GM18505 (cell line): ENCODE measurements around the gene TNFAIP8L1.

ENCODE experiments used
- ATAC-seq: cut with Tn5 transposase; IDR thresholded peaks from one replicate; pipeline ENCODE4 v1.9.1; 2021; ENCODE audit not compliant: unreplicated experiment
- POLR2A ChIP-seq: IDR thresholded peaks from 4 replicates; pipeline ENCODE4 v1.6.1; 2011; ENCODE audit warnings: borderline replicate concordance; ENCODE audit not compliant: insufficient read depth, insufficient read length; ENCODE audit errors: extremely low read depth

TNFAIP8L1 gene

GRCh38 chr19:4703671-4704316 is 64.5 kb downstream of the TNFAIP8L1 start:
- ATAC-seq: no peak
- no peak for TF ChIP-seq POLR2A

GRCh38 chr19:4704317-4704673 is 65.0 kb downstream of the TNFAIP8L1 start:
- no peak for TF ChIP-seq POLR2A
- ATAC-seq: no peak
